GM21526 (cell line): Measurements from ENCODE around the gene AVPI1.
A peak's percentile ranks its signal among the peaks of the same experiment; 100 is the strongest.

Experiments used
- ATAC-seq: cut with Tn5 transposase; IDR thresholded peaks from one replicate; pipeline ENCODE4 v1.9.1; 2021; ENCODE audit warnings: moderate library complexity; ENCODE audit not compliant: unreplicated experiment, low FRiP score

AVPI1 gene

DNA sequence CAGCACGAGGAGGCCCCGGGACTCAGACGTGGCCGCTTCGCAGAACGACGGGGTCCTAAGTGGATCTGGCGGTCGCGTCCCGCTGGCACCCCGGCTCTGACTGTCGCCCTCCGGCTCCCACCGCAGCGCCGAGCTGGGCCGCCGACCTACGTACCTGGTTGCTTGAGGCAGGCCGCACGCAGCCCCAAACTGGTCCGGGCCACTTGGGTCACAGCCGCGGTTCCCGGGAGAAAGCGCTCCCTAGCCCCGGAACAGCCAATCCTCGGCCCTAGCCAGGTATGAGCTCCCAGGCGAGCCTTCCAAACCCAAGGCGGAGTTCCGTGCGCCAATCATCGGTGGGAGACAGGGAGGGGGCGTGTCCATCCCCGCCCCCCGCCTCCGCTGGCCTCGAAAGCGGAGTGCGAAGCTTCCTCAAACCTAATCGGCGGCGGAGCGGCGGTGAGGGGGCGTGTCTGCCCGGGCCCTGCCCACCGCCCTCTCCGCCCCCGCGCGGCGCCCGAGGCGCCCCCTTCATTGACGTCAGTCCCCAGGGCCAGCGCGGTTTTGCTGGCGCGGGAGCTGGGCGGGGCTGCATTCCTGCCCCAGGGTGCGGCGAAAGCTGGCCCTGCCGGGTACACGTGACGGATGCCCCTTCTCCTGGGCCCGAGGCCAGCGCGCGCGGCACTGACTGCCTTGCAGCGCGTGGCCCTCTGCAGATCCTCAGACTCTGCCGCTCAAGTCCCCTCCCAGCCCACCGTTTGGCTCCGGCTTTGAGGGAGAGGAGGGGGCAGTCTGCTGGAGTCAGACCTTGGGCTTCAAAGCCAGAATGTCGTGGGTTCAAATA, at the start of gene AVPI1:
Gene AVPI1, minus strand, starts transcription at position 280 of the 823 bp plus-strand sequence. CDS start 7,336 bp downstream, outside the sequence.
- ATAC-seq: peak; percentile 95

DNA sequence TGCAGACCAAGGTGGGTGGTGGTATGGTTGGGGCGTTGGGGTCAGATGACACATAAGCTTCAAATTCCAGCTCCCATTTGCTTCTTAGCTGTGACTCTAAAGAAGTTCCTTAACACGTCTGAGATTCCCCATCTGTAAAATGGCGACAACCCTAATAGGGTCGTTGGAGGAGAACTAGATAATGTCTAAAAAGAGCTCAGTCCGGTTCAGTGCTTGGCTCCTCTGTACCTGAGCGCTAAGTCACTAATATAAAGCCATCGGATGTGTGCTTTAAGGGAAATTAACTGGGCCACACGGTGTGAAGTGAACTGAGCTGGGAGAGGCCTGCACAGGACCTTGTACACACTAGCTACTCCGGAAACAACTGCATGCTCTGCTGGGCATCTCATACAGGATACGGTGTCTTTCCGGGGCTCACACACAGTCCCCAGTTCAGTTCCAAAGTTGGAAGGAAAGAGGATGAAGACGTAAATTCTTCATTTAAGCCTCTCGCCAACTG, 49.4 kb upstream of the AVPI1 start:
- peak; percentile 14 for ATAC-seq

DNA sequence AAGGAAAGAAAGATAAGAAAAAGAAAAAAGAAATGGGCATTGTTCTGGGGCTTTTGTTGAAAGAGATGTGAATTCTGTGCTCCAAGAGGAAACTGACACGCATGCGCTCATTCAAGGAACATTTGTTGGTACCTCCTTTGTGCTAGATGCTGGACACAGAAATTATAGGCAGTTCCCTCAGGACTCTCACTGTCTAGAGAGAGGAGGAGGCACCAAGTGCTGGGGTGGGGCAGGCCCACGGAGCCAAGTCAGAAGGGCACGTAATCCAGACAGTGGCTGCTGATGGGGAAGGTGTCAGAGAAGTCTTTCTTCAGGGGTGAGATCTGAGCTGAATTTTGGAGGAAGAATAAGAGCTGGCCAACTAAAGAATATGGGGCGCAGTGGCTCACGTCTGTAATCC, 47.0 kb upstream of the AVPI1 start:
- ATAC-seq: no peak

- ATAC-seq: no peak
Observed at GRCh38 chr10:97733256-97733655, 46.2 kb upstream of the AVPI1 start.

DNA sequence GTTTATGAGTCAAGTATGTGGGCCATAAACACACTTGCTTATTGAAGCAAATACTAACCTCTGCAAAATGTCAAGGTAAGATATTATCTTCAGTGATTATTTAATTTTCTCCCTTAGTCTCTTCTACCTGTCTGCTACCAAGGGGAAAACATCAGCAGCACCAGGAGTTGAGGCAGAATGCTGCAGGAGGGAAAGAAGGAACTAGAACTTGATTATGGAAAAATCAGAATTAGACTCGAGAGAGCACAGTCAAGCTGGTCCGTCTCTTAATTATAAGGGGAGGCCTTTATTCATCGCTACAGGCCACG, 45.0 kb upstream of the AVPI1 start:
- no peak for ATAC-seq

GRCh38 chr10:97731346-97732051, 44.5 kb upstream of the AVPI1 start:
- ATAC-seq: no peak

- ATAC-seq: no peak
Observed at GRCh38 chr10:97729014-97729413, 42.0 kb upstream of the AVPI1 start.

GRCh38 chr10:97726636-97727178, 39.7 kb upstream of the AVPI1 start:
- no peak for ATAC-seq

- no peak for ATAC-seq
Observed at GRCh38 chr10:97724341-97724941, 37.4 kb upstream of the AVPI1 start.

- ATAC-seq: no peak
Observed at GRCh38 chr10:97723001-97723400, 36.0 kb upstream of the AVPI1 start.

DNA sequence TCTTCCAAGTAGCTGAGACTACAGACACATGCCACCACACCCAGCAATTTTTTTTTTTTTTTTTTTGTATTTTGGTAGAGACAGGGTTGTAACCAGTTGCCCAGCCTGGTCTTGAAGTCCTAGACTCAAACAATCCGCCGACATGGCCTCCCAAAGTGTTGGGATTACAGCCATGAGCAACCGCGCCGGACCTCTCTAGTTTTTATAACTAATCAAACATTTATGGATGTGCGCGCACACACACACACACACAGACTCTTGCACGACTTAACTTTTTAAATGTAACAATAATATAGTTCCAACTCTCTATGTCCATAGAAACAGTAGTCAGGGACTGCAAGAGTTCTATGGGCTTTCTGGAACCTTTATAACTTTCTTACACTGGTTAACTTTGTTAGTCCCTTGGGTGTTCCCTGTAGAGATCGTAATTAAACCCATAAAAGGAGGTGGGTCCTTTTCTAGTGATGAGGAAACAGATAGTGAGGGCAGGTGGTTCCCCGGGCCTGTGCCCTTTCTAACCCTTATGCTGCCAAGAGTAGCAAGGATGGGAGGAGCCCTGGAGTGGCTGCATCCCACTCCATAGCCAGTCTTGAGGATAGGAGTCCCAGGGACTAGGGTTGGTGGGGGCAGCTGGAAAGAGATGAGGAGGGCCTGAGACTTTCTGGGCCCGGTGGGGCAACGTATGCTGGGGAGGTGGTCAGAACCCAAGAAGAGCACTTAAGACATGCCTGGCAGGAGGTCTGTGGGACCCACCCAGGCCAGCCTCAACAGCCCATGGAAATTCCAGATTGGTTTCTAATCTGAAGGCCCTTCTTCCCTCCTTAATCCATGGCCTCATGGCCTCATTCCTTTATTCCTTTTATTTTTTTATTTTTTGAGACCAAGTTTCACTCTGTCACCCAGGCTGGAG, 35.1 kb upstream of the AVPI1 start:
- ATAC-seq: no peak

DNA sequence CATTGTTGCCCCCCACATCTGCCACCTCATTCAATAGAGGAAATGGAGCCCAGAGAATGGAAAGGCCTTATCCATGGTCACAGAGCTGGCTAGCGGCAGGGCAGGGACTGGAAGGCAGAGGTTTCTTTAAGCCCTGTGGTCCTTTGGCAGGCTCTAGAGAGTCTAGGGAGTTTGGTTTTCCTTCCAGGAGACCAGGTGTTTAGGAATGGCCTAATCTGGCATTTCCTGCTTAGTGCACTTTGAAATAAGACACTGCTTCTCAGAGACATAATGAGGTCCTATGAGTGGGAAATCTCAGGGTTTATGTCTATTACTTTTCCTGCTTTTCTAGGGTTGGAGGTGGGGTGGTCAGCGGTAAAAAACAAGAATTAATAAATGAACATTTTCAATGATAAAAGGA, 32.6 kb upstream of the AVPI1 start:
- no peak for ATAC-seq

DNA sequence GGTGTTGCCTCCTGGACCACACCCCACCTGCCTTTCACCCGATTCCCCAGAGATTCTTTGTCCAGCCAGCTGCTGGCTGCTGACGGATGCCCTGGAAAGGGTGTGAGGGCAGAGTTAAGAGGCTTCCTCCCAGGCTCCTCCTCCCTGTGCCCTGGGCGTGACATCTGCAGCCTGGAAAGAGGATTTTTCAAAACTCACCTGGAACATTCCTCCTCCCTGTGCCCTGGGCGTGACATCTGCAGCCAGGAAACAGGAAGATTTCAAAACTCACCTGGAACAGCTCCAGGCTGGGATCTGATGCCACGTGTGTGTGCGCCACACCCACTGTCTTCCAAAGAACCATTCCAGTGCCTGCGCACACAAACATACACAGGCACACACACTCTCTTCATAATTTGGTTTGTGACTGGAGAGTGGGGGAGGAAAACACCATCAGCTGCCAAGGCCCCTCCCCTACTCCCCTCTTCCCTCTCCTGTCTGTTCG, 31.7 kb upstream of the AVPI1 start:
- ATAC-seq: no peak

DNA sequence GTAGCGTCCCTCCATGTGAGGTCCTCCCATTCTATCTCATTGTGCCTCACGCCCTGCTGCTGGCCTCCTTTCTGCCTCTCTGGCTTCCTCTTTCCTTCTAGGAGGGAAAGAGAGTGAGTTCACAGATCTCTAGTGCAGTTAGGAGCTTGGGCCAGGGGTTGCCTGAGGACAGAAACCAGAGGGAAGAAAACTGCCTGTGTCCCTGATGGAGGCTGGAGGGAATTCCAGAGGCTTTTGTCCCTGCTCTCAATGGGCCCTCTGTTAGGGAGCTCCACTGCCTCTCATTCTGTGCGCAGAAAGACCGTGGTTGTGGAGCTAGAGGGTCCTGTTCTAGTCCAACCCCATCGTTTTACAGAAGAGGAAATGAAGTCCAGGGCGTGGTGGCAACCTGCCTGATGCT, 31.1 kb upstream of the AVPI1 start:
- no peak for ATAC-seq

DNA sequence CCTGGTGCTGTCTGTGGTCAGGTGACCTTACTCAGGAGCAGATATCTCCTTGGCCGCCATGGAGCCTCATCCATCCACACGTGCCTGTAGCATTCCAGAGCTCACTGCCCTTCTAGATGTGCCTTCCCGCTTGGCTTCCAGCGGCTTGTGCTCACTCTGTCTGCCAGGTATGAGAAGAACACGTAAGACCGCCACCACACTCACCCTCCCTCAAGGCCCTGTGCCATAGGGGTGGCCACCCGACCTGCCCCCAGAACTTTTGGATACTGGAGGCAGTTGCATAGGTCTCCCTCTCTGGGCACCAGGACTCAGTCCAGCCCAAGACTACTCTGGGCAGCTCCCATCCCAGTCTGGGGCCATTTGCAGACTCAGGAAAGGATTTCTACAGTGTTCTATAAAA, 30.6 kb upstream of the AVPI1 start:
- ATAC-seq: no peak

DNA sequence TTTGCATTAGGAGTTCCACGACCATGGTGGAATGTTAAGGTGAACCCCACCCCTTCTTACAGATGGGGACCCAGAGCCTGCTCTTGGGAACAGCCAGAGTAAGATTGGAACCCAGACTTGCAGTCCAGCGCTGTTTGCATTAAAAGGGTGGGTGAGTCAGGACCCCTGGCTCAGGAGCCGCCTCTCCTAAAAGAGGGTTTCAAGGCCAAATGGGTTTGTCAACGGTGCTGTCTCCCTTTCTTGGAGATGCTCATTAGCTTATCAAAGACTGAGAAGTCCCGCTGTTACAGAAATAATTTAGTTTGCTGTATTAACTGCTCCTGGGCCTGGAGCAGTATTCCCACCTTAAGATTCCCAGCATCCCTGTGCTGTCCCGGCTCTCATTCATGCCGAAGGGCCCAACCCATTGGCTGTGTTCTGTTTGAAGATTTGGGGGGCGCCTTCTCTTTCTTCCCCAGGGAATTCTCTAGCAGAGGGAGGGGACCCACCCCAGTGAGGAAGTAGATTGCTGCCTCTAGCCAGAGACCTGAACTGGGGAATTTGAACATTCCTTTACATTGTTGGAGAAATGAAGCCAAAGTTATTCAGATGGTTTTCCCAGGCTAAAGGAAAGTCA, 28.3 kb upstream of the AVPI1 start:
- ATAC-seq: no peak

DNA sequence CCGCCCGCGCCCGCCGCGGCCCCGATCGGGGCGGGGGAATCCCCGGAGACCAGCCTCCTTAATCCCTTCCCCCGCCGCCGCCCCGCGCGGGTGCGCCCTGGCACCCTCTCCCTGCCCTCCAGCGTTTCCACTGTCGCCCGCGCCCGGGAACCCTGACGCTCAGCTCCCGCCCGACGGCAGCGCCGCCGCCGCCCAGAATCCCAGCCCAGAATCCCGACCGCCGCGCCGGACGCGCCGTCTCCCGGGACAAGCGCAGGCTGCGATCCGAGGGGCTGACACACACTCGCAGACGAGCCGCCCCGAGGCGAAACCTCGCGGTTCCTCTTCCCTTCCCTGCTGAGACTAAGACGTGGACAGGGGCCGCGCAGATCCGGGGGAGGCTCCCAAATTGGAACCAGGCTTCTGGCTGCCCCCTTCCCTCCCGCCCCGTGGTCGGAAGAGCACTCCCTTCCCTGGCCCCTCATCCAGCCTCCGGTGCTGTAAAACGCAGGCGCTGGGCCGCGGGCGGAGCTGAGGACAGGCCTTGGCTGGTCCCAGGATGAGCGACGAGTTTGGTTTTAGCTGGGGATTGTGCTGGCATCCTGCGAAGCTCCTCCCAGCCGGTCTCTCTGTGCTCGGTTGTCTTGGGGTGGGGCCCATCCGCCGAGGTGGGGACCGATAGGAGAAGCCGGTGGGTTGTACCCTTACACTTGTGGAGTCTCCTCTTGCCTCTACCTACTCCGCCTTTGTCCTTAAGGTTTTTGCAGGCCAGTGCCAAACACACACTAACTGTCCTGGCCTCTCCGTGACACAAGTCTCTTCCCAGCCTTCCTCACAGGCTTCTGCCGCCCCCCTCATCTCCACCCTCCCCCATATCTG, 27.6 kb upstream of the AVPI1 start:
- ATAC-seq: peak; percentile 25

GRCh38 chr10:97713826-97714400, 26.9 kb upstream of the AVPI1 start:
- ATAC-seq: peak; percentile 78
